Activated CD8-positive, alpha-beta memory T cell treated with anti-CD3 and anti-CD28 coated beads for 4 hours (primary cell): ENCODE data around the gene PTCH2.

Source experiments
- DNase-seq, 2 donors: peaks; one replicate each; pipeline ENCODE4 v3.0.0-alpha.2; 2020; ENCODE audit warnings: low read depth in 2 of 2

Gene PTCH2, protein sequence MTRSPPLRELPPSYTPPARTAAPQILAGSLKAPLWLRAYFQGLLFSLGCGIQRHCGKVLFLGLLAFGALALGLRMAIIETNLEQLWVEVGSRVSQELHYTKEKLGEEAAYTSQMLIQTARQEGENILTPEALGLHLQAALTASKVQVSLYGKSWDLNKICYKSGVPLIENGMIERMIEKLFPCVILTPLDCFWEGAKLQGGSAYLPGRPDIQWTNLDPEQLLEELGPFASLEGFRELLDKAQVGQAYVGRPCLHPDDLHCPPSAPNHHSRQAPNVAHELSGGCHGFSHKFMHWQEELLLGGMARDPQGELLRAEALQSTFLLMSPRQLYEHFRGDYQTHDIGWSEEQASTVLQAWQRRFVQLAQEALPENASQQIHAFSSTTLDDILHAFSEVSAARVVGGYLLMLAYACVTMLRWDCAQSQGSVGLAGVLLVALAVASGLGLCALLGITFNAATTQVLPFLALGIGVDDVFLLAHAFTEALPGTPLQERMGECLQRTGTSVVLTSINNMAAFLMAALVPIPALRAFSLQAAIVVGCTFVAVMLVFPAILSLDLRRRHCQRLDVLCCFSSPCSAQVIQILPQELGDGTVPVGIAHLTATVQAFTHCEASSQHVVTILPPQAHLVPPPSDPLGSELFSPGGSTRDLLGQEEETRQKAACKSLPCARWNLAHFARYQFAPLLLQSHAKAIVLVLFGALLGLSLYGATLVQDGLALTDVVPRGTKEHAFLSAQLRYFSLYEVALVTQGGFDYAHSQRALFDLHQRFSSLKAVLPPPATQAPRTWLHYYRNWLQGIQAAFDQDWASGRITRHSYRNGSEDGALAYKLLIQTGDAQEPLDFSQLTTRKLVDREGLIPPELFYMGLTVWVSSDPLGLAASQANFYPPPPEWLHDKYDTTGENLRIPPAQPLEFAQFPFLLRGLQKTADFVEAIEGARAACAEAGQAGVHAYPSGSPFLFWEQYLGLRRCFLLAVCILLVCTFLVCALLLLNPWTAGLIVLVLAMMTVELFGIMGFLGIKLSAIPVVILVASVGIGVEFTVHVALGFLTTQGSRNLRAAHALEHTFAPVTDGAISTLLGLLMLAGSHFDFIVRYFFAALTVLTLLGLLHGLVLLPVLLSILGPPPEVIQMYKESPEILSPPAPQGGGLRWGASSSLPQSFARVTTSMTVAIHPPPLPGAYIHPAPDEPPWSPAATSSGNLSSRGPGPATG

DNA sequence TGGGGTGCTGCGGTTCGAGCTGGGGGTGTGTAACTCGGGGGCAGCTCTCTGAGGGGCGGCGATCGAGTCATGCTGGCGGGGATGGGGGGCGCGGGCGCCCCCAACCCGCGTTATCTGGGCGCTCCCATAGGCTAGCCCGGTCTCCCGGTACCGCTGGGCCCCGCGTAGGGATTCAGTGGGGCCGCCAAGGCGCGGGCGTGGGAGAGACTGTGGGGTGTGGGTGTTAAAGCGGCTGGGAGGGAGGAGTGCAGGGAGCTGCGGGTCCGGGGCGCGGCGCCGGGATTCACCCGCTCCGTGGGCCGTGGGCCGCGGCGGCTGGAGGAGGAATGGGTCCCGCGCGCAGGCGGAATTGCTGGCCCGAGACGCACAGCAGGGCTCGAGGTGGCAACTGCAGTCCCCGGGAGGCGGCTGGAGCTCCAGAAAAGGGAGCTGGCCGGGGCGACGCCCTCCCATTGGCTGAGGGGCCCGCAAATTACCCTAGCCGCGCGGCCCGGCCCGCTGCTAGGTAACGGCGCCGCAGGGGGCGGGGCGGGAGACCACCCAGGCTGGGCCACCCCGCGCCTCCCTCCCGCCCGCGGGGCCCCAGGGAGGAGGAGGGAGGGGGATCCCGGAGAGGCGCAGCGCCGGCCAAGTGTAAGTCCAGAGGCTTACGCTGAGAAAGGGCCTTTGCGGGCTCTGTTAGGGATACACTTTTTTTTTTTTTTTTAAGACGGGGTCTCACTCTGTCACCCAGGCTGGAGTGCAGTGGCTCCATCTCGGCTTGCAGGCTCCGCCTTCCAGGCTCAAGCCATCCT, at the start of gene PTCH2:
Gene PTCH2 (minus strand): TSS at position 392 of the 794 bp plus-strand sequence. CDS start 321 bp downstream, at position 71.
- DNase-seq: no peak

DNA sequence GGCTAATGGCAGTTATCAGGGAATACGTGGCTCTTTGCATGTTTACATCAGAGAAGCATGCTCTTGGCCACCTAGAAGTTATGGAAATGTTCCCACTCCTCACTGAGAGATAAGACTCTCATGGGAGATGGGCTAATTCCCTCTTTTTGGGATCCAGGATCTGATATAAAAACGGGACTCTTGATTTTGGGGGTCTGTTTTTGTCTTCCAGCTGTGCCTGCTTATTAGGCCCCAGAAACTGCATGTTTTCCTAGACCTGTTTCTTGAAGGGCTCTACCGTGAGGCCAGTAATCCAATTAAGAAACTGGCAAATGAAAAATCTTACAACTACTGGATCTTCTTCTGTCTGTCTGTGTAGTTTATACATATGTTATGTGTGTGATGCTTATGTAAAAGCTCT, 47.0 kb upstream of the PTCH2 start:
- DNase-seq: no peak

DNA sequence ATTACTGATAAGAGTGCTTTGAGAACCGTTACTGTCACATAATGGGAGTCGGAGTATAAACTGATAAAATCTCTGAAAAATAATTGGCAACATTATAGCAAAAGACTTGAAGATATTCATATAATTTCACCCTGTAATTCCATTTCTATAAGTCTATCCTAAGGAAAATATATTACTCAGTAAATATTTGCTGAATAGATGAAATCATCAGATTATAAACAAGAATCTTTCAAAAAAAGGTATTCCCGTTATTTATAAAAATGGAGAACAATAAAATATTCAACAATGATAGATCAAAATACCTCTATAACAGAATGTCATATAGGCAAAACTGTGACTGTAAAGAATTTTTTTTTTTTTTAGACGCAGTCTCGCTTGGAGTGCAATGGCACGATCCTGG, 42.4 kb upstream of the PTCH2 start:
- no peak for DNase-seq

DNA sequence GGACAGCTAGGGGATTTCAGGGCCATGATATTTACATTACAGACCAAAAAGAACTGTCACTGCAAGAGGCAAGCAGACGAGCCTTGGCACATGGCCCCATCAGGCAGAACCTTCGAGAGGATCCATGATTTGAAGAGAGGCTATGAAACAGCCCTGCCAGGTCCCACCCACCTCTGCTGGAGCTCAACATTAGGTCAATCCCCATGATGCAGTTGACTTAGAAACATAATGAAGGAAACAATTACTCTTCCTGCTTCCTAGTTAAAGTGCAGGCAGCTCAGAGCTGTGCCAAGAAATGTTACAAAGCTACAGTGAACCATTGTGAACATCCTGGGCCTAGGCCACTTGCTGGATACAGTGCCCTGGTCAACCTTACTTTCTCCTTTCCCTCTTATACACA, 41.7 kb upstream of the PTCH2 start:
- DNase-seq: no peak

DNA sequence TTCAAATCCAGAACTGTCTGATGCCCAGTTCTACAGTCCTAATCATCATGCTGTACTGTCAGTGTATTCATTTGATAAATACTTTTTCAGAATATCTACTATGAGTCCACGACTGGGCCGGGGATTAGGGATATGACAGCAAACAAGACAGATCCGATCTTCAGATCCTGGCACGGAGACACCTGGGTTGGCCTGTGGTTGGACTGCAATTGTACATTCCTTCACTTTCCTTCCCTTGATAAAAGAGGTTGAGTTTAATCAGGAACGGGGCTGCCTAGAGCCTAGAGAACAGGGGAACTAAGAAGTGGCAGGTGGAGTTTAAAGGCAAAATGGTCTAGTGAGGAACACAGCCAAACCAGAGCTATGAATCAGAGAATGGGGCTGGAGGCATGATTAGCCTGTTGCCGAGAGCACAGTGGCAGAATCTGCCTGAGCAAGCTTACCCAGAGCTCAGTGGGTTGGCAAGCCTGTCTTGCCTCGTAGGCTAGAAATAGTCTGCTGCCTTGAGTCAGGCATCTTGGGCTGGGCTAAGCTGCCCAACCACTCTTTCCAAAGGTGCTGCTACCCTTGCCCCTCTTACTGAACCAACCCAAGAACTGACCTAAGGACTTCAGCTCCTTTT, 38.1 kb upstream of the PTCH2 start:
- no peak for DNase-seq

DNA sequence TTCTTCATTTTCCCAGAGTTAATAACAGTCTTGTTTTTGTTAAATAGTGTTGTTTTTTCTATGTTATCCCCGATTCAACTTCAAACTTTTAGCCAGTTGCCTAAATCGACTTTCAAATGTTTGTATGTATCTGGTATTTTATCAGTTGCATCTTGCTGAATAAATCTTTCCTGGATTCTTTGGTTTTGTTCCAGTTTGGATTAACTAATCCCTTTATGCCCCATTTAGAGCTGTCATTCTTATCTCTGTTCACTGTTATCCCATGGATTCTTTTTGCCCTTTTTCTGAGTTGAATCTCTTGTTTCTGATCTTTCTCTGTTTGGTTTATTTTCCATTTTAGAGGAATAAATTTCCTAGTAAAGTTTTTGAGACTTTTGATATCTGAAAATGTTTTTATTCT, 31.1 kb upstream of the PTCH2 start:
- no peak for DNase-seq

DNA sequence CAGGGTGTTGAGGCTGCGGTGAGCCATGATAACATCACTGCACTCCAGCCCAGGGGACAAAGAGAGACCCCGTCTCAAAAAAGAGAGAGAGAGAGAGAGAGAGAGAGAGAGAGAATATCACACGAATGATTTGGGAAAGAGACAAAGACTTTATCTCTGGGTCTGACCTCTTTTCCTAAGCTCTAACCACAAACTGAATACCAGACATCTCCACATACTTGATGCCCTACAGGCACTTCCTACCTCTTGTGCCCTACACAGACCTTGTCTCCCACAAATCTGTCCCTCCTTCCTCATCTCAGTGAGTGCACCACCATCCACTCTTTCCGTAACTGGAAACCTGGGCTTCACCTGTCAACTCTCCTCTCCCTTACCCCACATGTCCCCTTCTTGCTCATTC, 27.0 kb upstream of the PTCH2 start:
- DNase-seq: no peak

DNA sequence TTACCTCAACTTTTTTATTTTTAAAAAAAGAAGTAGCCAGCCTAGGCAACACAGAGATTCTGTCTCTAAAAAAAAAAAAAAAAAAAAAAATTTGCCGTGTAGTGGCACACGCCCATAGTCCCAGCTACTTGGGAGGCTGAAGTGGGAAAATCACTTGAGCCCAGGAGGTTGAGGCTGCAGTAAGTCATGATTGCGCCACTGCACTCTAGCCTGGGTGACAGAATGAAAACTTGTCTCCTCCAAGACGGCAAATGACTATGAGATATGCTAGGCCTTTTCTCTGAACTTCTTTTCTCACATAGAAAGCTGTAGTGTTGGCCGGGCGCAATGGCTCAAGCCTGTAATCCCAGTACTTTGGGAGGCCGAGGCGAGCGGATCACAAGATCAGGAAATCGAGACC, 24.7 kb upstream of the PTCH2 start:
- DNase-seq: no peak

DNA sequence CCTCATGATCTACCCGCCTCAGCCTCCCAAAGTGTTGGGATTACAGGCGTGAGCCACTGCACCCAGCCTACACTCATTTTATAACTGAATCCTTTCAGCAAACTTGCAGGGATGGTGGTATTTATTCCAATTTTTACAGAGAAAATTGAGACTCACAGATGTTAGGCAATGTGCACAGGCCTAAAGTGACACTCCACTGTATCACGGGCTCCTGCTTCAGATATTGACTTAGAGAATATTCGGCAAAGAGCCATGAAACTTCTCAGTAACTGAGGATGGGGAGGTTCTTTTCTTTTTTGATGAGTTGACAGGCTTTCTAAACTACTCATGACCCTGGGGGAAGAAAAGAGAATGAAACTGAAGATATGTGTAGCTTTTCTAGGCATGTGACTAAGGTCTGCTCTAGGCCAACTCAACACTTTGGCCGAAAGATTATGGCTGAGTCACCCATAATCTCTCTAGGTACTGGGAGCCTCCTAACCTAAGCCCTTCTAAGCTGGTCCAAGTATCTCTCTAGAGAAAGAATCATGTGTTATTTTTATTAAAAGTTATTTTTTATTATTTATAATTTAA, 19.9 kb upstream of the PTCH2 start:
- no peak for DNase-seq

DNA sequence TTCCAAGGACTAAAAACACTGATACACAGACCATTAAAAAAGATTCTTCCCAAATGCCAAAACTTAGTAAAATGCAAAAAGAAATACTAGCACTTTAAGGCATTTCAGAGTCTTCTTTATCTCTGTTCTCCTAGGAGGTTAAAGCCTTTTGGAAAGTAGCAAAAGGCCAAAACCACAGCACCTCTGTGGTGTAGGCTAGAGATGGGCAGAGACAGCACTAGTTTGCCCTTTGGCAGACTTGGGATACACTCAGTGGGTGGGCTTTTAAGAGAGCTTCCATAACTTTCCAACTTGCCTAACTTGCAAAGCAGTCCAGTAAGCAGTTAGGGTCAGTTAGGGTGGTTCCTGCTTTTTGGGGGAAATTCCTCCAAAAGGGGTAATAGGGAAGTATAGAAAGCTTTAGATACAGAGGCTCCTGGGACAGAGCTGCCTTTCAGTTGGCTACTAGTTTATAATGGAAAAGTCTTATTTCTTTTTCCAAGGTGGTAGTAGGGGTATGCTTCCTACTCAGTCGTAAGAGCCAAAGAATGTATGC, 17.9 kb upstream of the PTCH2 start:
- DNase-seq: no peak

DNA sequence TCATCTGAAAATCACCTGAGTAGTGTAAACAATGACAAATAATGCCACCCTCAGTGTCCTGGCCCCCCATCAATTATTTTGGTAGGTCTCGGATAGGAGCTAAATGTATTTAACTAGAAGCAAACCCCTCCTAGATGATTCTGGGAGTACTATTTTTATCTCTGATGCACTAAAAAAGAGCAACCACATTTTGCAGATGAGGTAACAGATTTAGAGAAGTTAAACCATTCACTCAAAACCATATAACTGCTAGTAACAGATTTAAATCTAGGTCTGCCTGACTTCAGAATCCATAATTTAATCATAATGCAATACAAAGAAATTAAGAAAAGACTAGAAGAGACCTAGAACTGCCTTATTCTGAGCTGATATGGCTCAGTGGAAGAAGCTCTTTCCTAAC, 17.3 kb upstream of the PTCH2 start:
- DNase-seq: no peak

DNA sequence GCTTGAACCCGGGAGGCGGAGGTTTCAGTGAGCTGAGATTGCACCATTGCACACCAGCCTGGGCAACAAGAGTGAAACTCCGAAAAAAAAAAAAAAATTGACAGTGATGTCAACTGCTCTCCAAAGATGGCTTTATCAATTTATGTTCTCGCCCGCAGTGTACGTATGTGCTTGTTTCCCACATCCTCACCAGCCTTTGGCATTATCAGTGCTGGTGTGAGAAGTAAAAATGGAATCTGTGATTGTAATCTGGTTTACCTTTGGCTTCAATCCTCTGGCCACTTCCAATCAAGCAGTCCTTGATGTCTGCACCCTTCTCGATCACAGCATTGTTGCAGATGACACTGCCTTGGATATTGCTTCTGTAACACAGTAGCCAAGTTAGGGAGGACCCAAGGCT, 14.4 kb upstream of the PTCH2 start:
- DNase-seq: no peak

DNA sequence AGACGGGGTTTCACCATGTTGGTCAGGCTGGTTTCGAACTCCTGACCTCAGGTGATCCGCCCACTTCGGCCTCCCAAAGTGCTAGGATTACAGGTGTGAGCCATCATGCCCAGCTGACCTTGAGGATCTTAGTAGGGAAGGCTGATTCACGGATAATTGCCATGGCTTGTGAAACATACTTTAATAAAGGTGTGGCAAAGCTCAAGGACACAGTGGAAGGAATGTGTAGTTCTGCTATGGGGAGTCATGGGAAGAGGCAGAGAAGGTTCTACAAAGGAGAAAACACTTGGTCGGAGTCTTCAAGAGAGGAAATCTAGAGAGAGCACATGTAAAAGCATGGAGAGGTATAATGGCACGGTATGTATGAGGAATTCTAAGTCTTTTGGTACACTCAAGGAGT, 12.7 kb upstream of the PTCH2 start:
- no peak for DNase-seq

DNA sequence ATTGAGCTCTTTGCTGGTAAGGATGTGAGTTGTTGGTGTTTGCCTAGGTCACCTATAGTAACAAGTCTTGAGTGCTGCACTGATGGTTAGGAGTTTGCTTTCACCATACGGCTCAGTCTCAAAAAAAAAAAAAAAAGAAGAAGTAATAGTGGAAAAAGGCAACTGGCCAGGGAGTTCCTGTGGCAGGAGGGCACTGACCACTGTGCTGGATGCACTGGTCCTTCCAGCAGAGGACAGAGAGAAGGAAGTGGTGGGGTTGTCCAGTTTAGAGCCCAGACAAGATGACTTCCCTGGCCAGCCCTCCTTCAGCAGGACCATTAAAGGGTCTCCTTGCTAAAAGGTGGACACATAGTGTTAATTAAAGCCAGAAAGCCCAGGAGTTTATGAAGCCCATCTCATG, 11.9 kb upstream of the PTCH2 start:
- no peak for DNase-seq

DNA sequence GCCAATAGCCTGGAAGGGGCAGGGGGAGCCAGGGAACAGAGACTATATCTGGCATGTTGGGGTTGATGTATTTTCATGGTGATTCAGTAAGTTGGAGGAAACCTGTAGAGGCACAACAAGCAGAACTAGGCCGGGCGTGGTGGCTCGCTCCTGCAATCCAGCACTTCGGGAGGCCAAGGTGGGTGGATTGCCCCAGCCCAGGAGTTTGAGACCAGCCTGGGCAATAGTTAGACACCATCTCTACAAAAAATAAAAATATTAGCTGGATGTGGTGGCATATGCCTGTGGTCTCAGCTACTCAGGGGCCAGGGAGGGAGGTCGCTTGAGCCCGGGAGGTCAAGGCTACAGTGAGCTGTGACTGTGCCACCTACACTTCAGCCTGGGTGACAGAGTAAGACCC, 10.1 kb upstream of the PTCH2 start:
- DNase-seq: no peak

DNA sequence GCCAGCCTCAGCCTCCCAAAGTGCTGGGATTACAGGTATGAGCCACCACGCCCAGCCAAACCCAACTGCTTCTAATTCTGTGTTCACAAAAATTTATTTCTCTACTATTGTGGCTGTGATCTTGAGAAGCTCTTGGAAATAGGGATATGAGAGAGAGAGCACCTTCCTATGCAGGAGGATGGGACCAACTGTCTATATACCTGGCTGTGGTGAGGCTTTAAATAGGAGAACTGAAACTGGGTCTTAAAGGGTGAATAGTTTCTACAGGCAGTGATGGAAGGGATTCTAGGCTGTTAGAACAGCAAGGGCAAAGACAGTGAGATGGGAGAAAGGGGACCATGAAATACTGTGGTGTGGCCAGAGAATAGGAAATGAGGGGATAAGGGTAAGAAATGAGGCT, 8.3 kb upstream of the PTCH2 start:
- no peak for DNase-seq

DNA sequence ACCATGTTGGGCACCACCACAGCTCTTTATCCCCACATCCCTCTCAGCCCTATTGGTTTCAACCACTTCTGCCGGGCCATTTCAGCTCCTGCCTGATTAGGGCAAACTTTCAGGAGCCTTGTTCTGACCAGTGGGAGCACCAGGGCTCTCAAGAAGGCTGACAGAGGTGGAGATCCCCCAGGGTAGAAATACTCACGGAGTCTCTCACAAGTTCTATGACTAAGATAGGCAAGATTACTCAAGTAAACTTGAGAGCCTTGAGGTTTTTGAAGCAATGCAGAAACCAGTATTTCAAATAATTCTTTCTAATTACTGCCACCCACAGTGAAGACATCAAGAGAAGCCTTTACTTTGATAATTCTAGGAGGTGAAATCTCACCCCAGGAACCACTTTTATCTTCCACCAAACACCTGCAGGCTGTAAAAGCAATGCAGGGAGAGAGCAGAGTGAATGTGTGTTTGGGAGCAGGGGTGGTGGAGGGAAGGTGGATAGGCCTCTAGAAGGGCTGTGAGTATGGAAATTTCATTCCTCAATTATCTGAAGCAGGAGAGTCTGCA, 6.6 kb upstream of the PTCH2 start:
- DNase-seq: no peak

DNA sequence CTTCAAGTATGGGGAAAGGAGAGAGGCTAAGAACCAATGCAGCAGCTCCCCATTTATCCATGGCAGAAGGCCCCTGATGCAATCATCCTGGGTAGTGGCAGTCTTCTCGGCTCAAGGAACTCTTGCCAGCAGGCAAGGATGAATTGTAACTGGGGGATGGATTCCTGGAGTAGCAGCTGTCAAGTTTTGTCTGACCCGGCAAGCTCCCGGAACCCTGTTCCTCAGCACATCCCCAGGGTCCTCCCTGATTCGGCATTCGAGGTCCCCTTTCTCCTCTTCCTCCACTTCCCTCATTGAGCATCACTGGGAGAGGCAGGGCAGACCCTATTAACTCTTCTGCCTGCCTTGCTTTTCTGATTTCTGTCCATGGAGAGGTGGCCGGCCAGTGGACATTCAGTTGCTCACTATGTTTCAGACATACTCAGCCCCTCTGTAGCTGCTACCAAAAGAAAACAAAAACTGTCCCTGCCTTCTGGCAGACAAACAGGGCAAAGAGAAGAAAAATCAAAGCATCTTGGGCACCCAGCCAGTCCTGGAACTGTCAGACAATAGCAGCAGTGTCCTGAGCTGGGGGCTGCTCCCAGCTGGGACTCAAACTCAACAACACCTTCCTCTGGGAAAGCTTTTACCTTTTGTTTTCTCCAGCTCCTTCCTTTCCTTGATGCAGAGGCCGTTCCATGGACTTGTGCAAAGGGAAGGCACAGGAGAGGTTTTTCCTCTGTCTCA, 5.6 kb upstream of the PTCH2 start:
- no peak for DNase-seq

DNA sequence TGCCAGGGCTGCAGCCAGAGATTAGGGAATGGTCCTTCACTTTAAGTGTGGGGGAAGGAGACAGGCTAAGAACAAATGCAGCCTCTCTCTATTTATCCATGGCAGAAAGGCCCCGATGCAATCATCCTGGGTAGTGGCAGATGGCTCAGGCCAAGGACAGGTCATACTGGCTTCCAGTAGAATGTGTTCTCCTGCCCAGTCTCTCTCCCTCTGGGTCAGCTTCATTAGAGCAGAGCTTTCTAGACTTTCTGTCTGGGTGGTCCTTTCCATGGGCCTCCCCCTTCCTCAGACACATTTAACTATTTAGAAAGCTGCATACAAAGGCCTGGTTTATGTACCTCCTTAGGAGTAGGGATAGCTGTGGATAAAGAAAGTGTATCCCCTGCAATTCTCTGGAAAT, 4.8 kb upstream of the PTCH2 start:
- no peak for DNase-seq

DNA sequence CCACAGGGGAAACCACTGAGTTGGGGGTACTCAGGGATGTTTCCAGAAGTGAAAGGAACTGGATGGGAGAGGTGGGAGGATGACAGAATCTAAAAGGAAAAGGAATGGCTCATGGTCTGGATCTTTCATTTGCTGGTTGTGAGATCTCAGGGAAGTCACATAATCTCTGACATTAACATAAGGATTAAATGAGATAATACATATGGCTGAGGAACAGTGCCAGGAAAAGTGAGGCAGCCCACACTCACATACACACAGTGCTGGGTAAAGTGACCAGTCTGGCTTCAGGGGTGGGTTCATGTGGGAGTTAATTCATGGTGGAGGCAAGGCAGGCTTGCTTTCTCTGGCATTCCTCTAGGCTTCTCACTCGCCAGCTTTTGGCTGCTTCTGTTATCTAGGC, 3.9 kb upstream of the PTCH2 start:
- DNase-seq: no peak
